Natural killer cell (primary cell): Measurements from ENCODE around the gene PDGFC. TPM values are rescaled to one million over a fixed set of nuclear protein-coding genes. Genes with fewer than 3 reads are reported as not detected.

ENCODE experiments used
- ATAC-seq, 3 donors: fragments of 150-1000 bp in 2 of 3; fragments of 200-7000 bp in 1 of 3; cut with Tn5 transposase; 1 replicate in 1 of 3; 2 replicates in 2 of 3; pipeline ENCODE4 v1.10.0; 2021; ENCODE audit warnings: mild to moderate bottlenecking in 2 of 3, moderate library complexity in 2 of 3
- DNase-seq, 2 donors: peaks; one replicate each; pipeline versions ENCODE4 v3.0.0 to v3.0.0-alpha.2; 2013 to 2021; ENCODE audit warnings: mixed read lengths in 1 of 2
- H3K27ac ChIP-seq: one replicate; pipeline ENCODE4 v1.5.1; 2013; ENCODE audit warnings: mild to moderate bottlenecking, low read length
- H3K27me3 ChIP-seq: one replicate; pipeline ENCODE4 v1.6.1; 2013; ENCODE audit warnings: low read length; ENCODE audit not compliant: control insufficient read depth, insufficient read depth
- H3K36me3 ChIP-seq: one replicate; pipeline ENCODE4 v1.6.1; 2013; ENCODE audit warnings: low read length; ENCODE audit not compliant: control insufficient read depth, insufficient read depth
- H3K4me1 ChIP-seq: one replicate; pipeline ENCODE4 v1.6.1; 2013; ENCODE audit warnings: low read length; ENCODE audit not compliant: control insufficient read depth, insufficient read depth
- H3K4me3 ChIP-seq: one replicate; pipeline ENCODE4 v1.5.1; 2013; ENCODE audit warnings: low read length
- H3K9me3 ChIP-seq: one replicate; pipeline ENCODE4 v1.6.1; 2013; ENCODE audit warnings: low read length; ENCODE audit not compliant: control insufficient read depth, insufficient read depth
- H3K27ac Mint-ChIP-seq, 2 donors: one replicate each; pipeline ENCODE4 v1.8.0; 2022; ENCODE audit warnings: mild to moderate bottlenecking in 2 of 2, mixed read lengths in 2 of 2, moderate library complexity in 1 of 2
- H3K27me3 Mint-ChIP-seq, 2 donors: one replicate each; pipeline ENCODE4 v1.8.0; 2022; ENCODE audit warnings: low read depth in 2 of 2, mixed read lengths in 2 of 2
- H3K36me3 Mint-ChIP-seq: one replicate; pipeline ENCODE4 v1.8.0; 2022; ENCODE audit warnings: mixed read lengths
- H3K4me1 Mint-ChIP-seq, 2 donors: one replicate each; pipeline ENCODE4 v1.8.0; 2022; ENCODE audit warnings: mixed read lengths in 2 of 2
- H3K4me3 Mint-ChIP-seq: one replicate; pipeline ENCODE4 v1.8.0; 2022; ENCODE audit warnings: mild to moderate bottlenecking, moderate library complexity, mixed read lengths
- H3K9me3 Mint-ChIP-seq, 2 donors: one replicate each; pipeline ENCODE4 v1.8.0; 2022; ENCODE audit warnings: mixed read lengths in 2 of 2
- CTCF ChIP-seq: fragments of 200-600 bp; IDR thresholded peaks from one replicate; pipeline ENCODE4 v1.8.0; 2022; ENCODE audit warnings: antibody characterized with exemption
- WGBS: methylation state at CpG from one replicate; pipeline ENCODE4 v1.1.7; 2013; ENCODE audit warnings: missing lambda C conversion rate; ENCODE audit not compliant: insufficient coverage; 5-methylcytosine and 5-hydroxymethylcytosine counted together
- intact Hi-C: fragments of 100-400 bp; cut with micrococcal nuclease; formaldehyde crosslinking; loops from one replicate; pipeline ENCODE4 v1.14.2; 2022
- total RNA-seq, 4 donors: library from RNA; stranded (reverse); fragments of 120-200 nt in 1 of 4; gene quantifications; one replicate each; pipeline versions ENCODE4 v1.2.3 to v1.2.4, GENCODE V29; 2013 to 2022

Gene PDGFC
- total RNA-seq, 3 donors from 2014 or later (not counting 1 experiment from before 2014, with no cell fraction given) = 0.72 to 1.6 (median 0.90) TPM

- peaks cover 8% of the 10 kb centered on the region for H3K36me3 Mint-ChIP-seq
- no peaks in the 10 kb centered on the region for H3K27me3 Mint-ChIP-seq
- H3K4me3 Mint-ChIP-seq = no peak overlapping the region
- DNase-seq (no peak), ATAC-seq (no peak)
- Histone ChIP-seq H3K36me3 (no peaks in the 10 kb centered on the region), H3K27ac (no peak overlapping the region), H3K4me3 (no peak overlapping the region), H3K27me3 (no peaks in the 10 kb centered on the region), H3K9me3 (no peaks in the 10 kb centered on the region), H3K4me1 (no peaks in the 10 kb centered on the region)
- 91% methylated on average over 3 of the region's 3 CpGs for WGBS
- TF ChIP-seq CTCF = no peak
- no peak overlapping the region for H3K27ac Mint-ChIP-seq
- no peaks in the 10 kb centered on the region for H3K4me1 Mint-ChIP-seq
- peaks cover 13 to 19% of the 10 kb centered on the region in 2 donors for H3K9me3 Mint-ChIP-seq
- intact Hi-C loops = no loop called here
Measured at GRCh38 chr4:156784970-156785369, 186.6 kb downstream of the PDGFC start.

- WGBS = 95% methylated on average over 1 of the region's 2 CpGs
- no peak overlapping the region for H3K4me3 ChIP-seq
- peaks cover 8% of the 10 kb centered on the region for H3K36me3 Mint-ChIP-seq
- intact Hi-C loops = no loop called here
- no peak for DNase-seq
- H3K27ac ChIP-seq = no peak overlapping the region
- H3K27me3 Mint-ChIP-seq = no peaks in the 10 kb centered on the region
- no peak overlapping the region for H3K4me3 Mint-ChIP-seq
- no peak for ATAC-seq
- peaks cover 13 to 19% of the 10 kb centered on the region in 2 donors for H3K9me3 Mint-ChIP-seq
- H3K4me1 Mint-ChIP-seq = no peaks in the 10 kb centered on the region
- no peak for TF ChIP-seq CTCF
- no peaks in the 10 kb centered on the region for H3K36me3 ChIP-seq
- no peaks in the 10 kb centered on the region for H3K9me3 ChIP-seq
- H3K27me3 ChIP-seq = no peaks in the 10 kb centered on the region
- H3K4me1 ChIP-seq = no peaks in the 10 kb centered on the region
- no peak overlapping the region for H3K27ac Mint-ChIP-seq
Measured at GRCh38 chr4:156783966-156784365, 187.6 kb downstream of the PDGFC start.

- DNase-seq (no peak), ATAC-seq (no peak)
- TF ChIP-seq CTCF = no peak
- no peaks in the 10 kb centered on the region for H3K36me3 ChIP-seq
- Mint-ChIP-seq H3K4me1 (no peaks in the 10 kb centered on the region), H3K9me3 (peaks cover 13 to 19% of the 10 kb centered on the region in 2 donors), H3K36me3 (peaks cover 8% of the 10 kb centered on the region), H3K4me3 (no peak overlapping the region), H3K27ac (no peak overlapping the region), H3K27me3 (no peaks in the 10 kb centered on the region)
- H3K27ac ChIP-seq = no peak overlapping the region
- no peaks in the 10 kb centered on the region for H3K9me3 ChIP-seq
- 87% methylated on average over 3 of the region's 5 CpGs for WGBS
- H3K4me1 ChIP-seq = no peaks in the 10 kb centered on the region
- intact Hi-C loops = no loop called here
- H3K27me3 ChIP-seq = no peaks in the 10 kb centered on the region
- no peak overlapping the region for H3K4me3 ChIP-seq
Measured at GRCh38 chr4:156782491-156782890, 189.1 kb downstream of the PDGFC start.

- WGBS = 78% methylated on average over 1 of the region's 2 CpGs
- H3K4me1 Mint-ChIP-seq = no peaks in the 10 kb centered on the region
- H3K27ac Mint-ChIP-seq = no peak overlapping the region
- Histone ChIP-seq H3K4me1 (no peaks in the 10 kb centered on the region), H3K4me3 (no peak overlapping the region), H3K36me3 (no peaks in the 10 kb centered on the region), H3K9me3 (no peaks in the 10 kb centered on the region), H3K27ac (no peak overlapping the region), H3K27me3 (no peaks in the 10 kb centered on the region)
- no peak for TF ChIP-seq CTCF
- H3K36me3 Mint-ChIP-seq = peaks cover 8% of the 10 kb centered on the region
- no peak for ATAC-seq
- intact Hi-C loops = no loop called here
- no peak for DNase-seq
- H3K4me3 Mint-ChIP-seq = no peak overlapping the region
- no peaks in the 10 kb centered on the region for H3K27me3 Mint-ChIP-seq
- H3K9me3 Mint-ChIP-seq = peaks cover 13 to 19% of the 10 kb centered on the region in 2 donors
Measured at GRCh38 chr4:156781852-156782251, 189.7 kb downstream of the PDGFC start.
